Neutrophil (primary cell): ENCODE measurements around the gene YEATS2.

Experiments
- H3K27ac ChIP-seq: fragments of 200-600 bp; sonication (generic); 2 replicates; pipeline ENCODE4 v1.5.1; 2016; ENCODE audit warnings: mild to moderate bottlenecking, moderate library complexity
- H3K27me3 ChIP-seq: fragments of 200-600 bp; sonication (generic); 2 replicates; pipeline ENCODE4 v1.6.0; 2016; ENCODE audit warnings: mild to moderate bottlenecking
- H3K36me3 ChIP-seq: fragments of 200-600 bp; sonication (generic); 2 replicates; pipeline ENCODE4 v1.5.1; 2017
- H3K4me1 ChIP-seq, 2 experiments: fragments of 200-600 bp in 1 of 2; sonication (generic) in 1 of 2; 1 replicate in 1 of 2; 2 replicates in 1 of 2; pipeline versions ENCODE4 v1.5.1 to v1.6.1; 2013 to 2016; ENCODE audit warnings: low read depth in 1 of 2, low read length in 1 of 2, mild to moderate bottlenecking in 1 of 2, moderate library complexity in 1 of 2; ENCODE audit not compliant: control insufficient read depth in 1 of 2, insufficient read depth in 1 of 2
- H3K4me3 ChIP-seq, 2 experiments: fragments of 200-600 bp in 1 of 2; sonication (generic) in 1 of 2; 1 replicate in 1 of 2; 2 replicates in 1 of 2; pipeline ENCODE4 v1.5.1; 2013 to 2016; ENCODE audit warnings: low read depth in 1 of 2, low read length in 1 of 2, mild to moderate bottlenecking in 1 of 2, moderate library complexity in 1 of 2
- H3K9me3 ChIP-seq: fragments of 200-600 bp; sonication (generic); 2 replicates; pipeline ENCODE4 v1.5.1; 2016
- CTCF ChIP-seq: fragments of 200-600 bp; sonication (generic); IDR thresholded peaks from 2 replicates; pipeline ENCODE4 v1.5.1; 2016; ENCODE audit warnings: antibody characterized with exemption

Gene YEATS2

GRCh38 chr3:183801601-183802000 is 104.0 kb downstream of the YEATS2 start:
- H3K27me3 ChIP-seq, result no peaks in the 10 kb centered on the region
- H3K4me1 ChIP-seq, result no peaks in the 10 kb centered on the region
- peaks cover 83% of the 10 kb centered on the region for H3K36me3 ChIP-seq
- no peak overlapping the region for H3K27ac ChIP-seq
- H3K4me3 ChIP-seq, result no peak overlapping the region
- H3K9me3 ChIP-seq, result no peaks in the 10 kb centered on the region
- no peak for TF ChIP-seq CTCF

GRCh38 chr3:183802989-183803388 is 105.4 kb downstream of the YEATS2 start:
- no peaks in the 10 kb centered on the region for H3K9me3 ChIP-seq
- no peaks in the 10 kb centered on the region for H3K4me1 ChIP-seq
- H3K27ac ChIP-seq, result no peak overlapping the region
- H3K27me3 ChIP-seq, result no peaks in the 10 kb centered on the region
- H3K36me3 ChIP-seq, result peaks cover 92% of the 10 kb centered on the region
- TF ChIP-seq CTCF, result no peak
- no peak overlapping the region for H3K4me3 ChIP-seq

GRCh38 chr3:183807209-183807728 is 109.7 kb downstream of the YEATS2 start:
- no peak for TF ChIP-seq CTCF
- H3K27me3 ChIP-seq, result no peaks in the 10 kb centered on the region
- H3K27ac ChIP-seq, result no peak overlapping the region
- H3K4me1 ChIP-seq, result no peaks in the 10 kb centered on the region
- no peaks in the 10 kb centered on the region for H3K9me3 ChIP-seq
- H3K36me3 ChIP-seq, result peaks cover 91% of the 10 kb centered on the region
- H3K4me3 ChIP-seq, result no peak overlapping the region

- H3K27me3 ChIP-seq, result no peaks in the 10 kb centered on the region
- no peak for TF ChIP-seq CTCF
- H3K9me3 ChIP-seq, result no peaks in the 10 kb centered on the region
- no peak overlapping the region for H3K27ac ChIP-seq
- H3K36me3 ChIP-seq, result peaks cover 88% of the 10 kb centered on the region
- no peaks in the 10 kb centered on the region for H3K4me1 ChIP-seq
- no peak overlapping the region for H3K4me3 ChIP-seq
Measured at GRCh38 chr3:183807881-183808280, 110.3 kb downstream of the YEATS2 start.

GRCh38 chr3:183808355-183808754 is 110.8 kb downstream of the YEATS2 start:
- H3K9me3 ChIP-seq, result no peaks in the 10 kb centered on the region
- peaks cover 83% of the 10 kb centered on the region for H3K36me3 ChIP-seq
- H3K27me3 ChIP-seq, result no peaks in the 10 kb centered on the region
- no peak overlapping the region for H3K4me3 ChIP-seq
- H3K4me1 ChIP-seq, result no peaks in the 10 kb centered on the region
- TF ChIP-seq CTCF, result no peak
- H3K27ac ChIP-seq, result no peak overlapping the region

- no peaks in the 10 kb centered on the region for H3K27me3 ChIP-seq
- H3K27ac ChIP-seq, result no peak overlapping the region
- no peak overlapping the region for H3K4me3 ChIP-seq
- TF ChIP-seq CTCF, result no peak
- no peaks in the 10 kb centered on the region for H3K9me3 ChIP-seq
- no peaks in the 10 kb centered on the region for H3K4me1 ChIP-seq
- peaks cover 75% of the 10 kb centered on the region for H3K36me3 ChIP-seq
Measured at GRCh38 chr3:183809270-183809669, 111.7 kb downstream of the YEATS2 start.
